ENCODE results near the gene MASP1. TPM values are rescaled to one million over a fixed set of nuclear protein-coding genes. Genes with fewer than 3 reads are reported as not detected.
A peak's percentile ranks its signal among the peaks of the same experiment; 100 is the strongest.

The MASP1 gene
- total RNA-seq, 1 donor from 2014 or later: not detected

GRCh38 chr3:187290503-187290902, 1.0 kb downstream of the MASP1 start:
- no peak for TF ChIP-seq CTCF (conservative IDR thresholded peaks at IDR 0.05; ENCODE audit: low read depth, low read length)
- H3K4me3 ChIP-seq (ENCODE audit: low read depth, low read length): no peak overlapping the region
- no peak for DNase-seq (ENCODE audit: low read depth)

DNA sequence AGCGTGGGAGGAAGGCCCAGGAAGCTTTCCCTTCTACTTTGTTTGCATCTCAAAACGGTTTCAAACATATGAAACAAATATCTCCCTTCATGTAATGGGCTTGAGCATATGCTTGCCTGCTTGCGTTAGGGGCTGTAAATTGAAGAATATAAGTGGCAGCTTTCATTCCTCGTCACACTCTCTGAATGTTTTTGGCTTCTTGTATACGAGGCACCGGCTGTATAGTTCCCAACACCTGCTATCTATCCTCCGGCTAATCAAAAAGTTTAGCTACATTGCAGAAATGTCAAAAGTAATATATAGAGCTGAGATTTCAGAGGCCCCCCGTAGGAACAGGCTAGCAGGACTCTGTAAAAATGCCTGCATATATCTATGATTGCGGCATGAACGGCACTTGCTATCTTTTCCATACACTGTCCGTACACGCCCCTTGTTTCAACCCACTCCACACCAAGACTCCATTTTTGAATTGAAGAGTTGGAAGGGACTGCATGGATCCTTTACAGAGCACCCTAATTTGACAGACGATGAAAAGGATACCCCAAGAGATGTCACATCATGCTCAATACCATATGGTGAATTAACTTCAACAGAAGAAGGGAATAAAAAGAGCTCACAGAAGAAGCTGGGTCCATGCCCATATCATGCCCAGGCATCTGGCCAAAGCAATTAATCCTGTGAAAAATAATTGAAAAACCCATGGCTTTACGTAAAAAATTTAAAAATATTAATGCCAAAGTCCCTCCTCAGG, 2.5 kb downstream of the MASP1 start:
- H3K4me3 ChIP-seq (ENCODE audit: low read depth, low read length): no peak overlapping the region

GRCh38 chr3:187288131-187288854, 3.2 kb downstream of the MASP1 start:
- TF ChIP-seq CTCF (conservative IDR thresholded peaks at IDR 0.05; ENCODE audit: low read depth, low read length): no peak
- H3K4me3 ChIP-seq (ENCODE audit: low read depth, low read length): no peak overlapping the region
- DNase-seq (ENCODE audit: low read depth): no peak

More for the DNA sequence above, 2.5 kb downstream of the MASP1 start:
- no peak for TF ChIP-seq CTCF (conservative IDR thresholded peaks at IDR 0.05; ENCODE audit: low read depth, low read length)
- no peak for DNase-seq (ENCODE audit: low read depth)

DNA sequence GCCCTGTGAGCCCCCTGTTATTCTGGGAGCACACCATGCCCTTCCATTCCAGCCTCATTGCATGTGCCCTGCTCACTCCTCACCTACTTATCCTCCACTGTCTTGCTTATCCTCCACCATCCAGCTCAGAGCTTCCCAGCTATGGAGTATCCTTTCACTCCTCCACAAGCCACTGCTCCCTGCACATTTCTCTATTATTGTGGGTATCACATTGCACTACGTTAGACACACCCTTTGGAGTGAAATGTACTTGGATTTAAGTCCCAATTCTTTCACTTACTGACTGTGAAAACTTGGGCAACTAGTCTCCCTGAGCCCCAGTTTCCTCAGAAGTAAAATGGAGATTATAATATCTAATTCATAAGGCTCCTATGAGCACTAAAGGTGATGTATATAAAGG, 4.3 kb downstream of the MASP1 start:
- no peak overlapping the region for H3K4me3 ChIP-seq (ENCODE audit: low read depth, low read length)
- TF ChIP-seq CTCF (conservative IDR thresholded peaks at IDR 0.05; ENCODE audit: low read depth, low read length): no peak
- no peak for DNase-seq (ENCODE audit: low read depth)

DNA sequence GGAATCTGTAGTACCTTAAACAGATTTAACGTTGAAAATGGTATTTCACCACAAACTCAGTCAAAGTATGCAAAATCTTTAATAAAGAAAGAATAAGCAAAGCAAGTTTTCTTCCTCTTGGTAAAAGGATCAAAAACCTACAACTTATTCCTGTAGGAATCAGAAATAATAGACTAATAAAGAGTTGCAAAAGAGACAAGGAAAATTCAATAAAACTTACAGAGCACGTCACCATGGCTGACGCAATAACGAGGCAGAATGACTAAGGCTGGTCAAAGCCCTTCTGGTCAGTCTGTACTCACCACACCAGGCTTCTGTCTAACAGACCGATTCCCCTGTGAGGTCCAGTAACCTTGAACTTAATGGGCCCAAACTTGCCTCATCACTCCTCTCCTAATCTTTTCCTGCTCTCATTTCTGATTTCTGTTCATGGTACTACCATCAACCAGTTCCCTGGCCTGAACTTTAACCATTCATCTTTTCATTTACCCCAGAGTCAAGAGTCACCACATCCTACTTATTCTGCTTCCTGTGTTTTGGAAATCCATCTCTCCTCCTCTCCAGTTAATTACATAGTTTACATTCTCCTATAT, 5.0 kb downstream of the MASP1 start:
- H3K4me3 ChIP-seq (ENCODE audit: low read depth, low read length): no peak overlapping the region
- no peak for TF ChIP-seq CTCF (conservative IDR thresholded peaks at IDR 0.05; ENCODE audit: low read depth, low read length)
- peak; percentile 80 for DNase-seq (ENCODE audit: low read depth)

DNA sequence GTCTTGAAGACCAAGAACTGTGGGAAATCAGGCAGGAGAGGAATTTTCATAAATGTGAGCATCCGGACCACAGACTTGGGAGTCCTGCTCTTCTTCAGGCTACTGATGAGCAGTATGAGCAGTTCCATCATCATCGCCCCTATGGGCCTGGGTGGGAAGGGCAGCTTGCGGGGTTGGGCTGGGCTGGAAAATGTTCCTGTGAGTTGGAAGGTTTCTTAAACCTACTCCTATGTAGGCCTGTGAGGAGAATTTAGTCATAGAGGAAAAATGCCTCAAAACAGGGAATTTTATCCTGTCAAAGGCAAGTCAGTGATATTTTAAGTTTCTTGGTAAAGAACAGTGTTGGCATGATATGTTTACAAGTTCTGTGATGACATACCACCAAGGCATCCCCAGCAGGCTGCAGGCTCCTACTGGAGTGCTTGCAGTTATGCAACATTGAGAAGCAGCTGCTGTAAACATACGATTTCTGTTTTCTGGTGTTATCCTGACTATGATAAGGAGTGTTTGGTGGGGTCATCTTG, 10.3 kb downstream of the MASP1 start:
- no peak for TF ChIP-seq CTCF (conservative IDR thresholded peaks at IDR 0.05; ENCODE audit: low read depth, low read length)
- no peak overlapping the region for H3K4me3 ChIP-seq (ENCODE audit: low read depth, low read length)
- no peak for DNase-seq (ENCODE audit: low read depth)

Data from epithelial cell of proximal tubule (primary cell).